ENCODE results near the gene SPEM2. TPM values are rescaled to one million over a fixed set of nuclear protein-coding genes. Genes with fewer than 3 reads are reported as not detected.

The SPEM2 gene
- total RNA-seq, 2 experiments from 2014 or later: not detected

GRCh38 chr17:7393613-7394451, 31.6 kb upstream of the SPEM2 start:
- intact Hi-C loops (cut with DNase I, micrococcal nuclease): loop anchor here (1.0 to 5.0 kb wide), 3 partner anchors 10 to 38 kb away; partner anchors contain the start of gene TMEM256 (in 2 of the 2)
- peak overlapping the region; percentile 94 for H3K27ac Mint-ChIP-seq
- Histone ChIP-seq H3K4me3 (ENCODE audit: low read length) (peak overlapping the region; percentile 82), H3K27me3 (ENCODE audit: control insufficient read depth in 1 of 2, insufficient read depth in 2 of 2, low read length in 2 of 2) (no peaks in the 10 kb centered on the region), H3K27ac (ENCODE audit: low read depth in 1 of 2, low read length in 2 of 2) (peak overlapping the region; percentile 68 to 79), H3K4me1 (ENCODE audit: insufficient read depth, low read length) (peaks cover 49% of the 10 kb centered on the region), H3K9me3 (ENCODE audit: control insufficient read depth in 1 of 2, insufficient read depth in 1 of 2, low read length in 2 of 2) (no peaks in the 10 kb centered on the region), H3K36me3 (ENCODE audit: insufficient read depth, low read length) (peaks cover 39% of the 10 kb centered on the region)
- peaks cover 36% of the 10 kb centered on the region for H3K4me1 Mint-ChIP-seq (ENCODE audit: low read depth)
- DNase-seq: peak in 12 of 14 experiments; percentile 44 to 91 (median 65)
- no peak for TF ChIP-seq CTCF (IDR thresholded peaks at IDR 0.05)
- ChIA-PET POLR2A (interaction anchor here (0.8 to 2.9 kb wide), 6 partner anchors 9 to 294 kb away, joined by 3 to 31 read pairs (median 8); partner anchors contain the start of genes ACAP1, CHRNB1, TMEM102 and TMEM256), CTCF (interaction anchor here (1.1 to 1.8 kb wide), 4 partner anchors 10 to 43 kb away, joined by 4 to 10 read pairs (median 7); partner anchors contain the start of gene TMEM256)
- H3K36me3 Mint-ChIP-seq (ENCODE audit: low read depth): peaks cover 48% of the 10 kb centered on the region
- peak overlapping the region; percentile 96 for H3K4me3 Mint-ChIP-seq
- peak; percentile 69 for ATAC-seq (ENCODE audit: poor library complexity)
- no peaks in the 10 kb centered on the region for H3K9me3 Mint-ChIP-seq
- no peaks in the 10 kb centered on the region for H3K27me3 Mint-ChIP-seq

GRCh38 chr17:7394452-7395191, 30.8 kb upstream of the SPEM2 start, which contains the start of gene PLSCR3:
TSS of gene PLSCR3 (minus strand) at chr17:7394525. CDS start at chr17:7394110, 415 bp downstream.
- peak within 1 kb of the TSS; percentile 94 for H3K27ac Mint-ChIP-seq
- DNase-seq (peak; percentile 56 to 90 (median 80)), ATAC-seq (ENCODE audit: poor library complexity) (peak; percentile 87)
- Histone ChIP-seq H3K9me3 (ENCODE audit: control insufficient read depth in 1 of 2, insufficient read depth in 1 of 2, low read length in 2 of 2) (no peaks in the 10 kb centered on the region), H3K27me3 (ENCODE audit: control insufficient read depth in 1 of 2, insufficient read depth in 2 of 2, low read length in 2 of 2) (no peaks in the 10 kb centered on the region), H3K4me1 (ENCODE audit: insufficient read depth, low read length) (peaks cover 48% of the 10 kb centered on the region), H3K4me3 (ENCODE audit: low read length) (peak within 1 kb of the TSS; percentile 82), H3K36me3 (ENCODE audit: insufficient read depth, low read length) (peaks cover 32% of the 10 kb centered on the region), H3K27ac (ENCODE audit: low read depth in 1 of 2, low read length in 2 of 2) (peak within 1 kb of the TSS; percentile 68 to 79)
- ChIA-PET POLR2A (interaction anchor here (0.8 to 2.9 kb wide), 7 partner anchors 9 to 293 kb away, joined by 3 to 31 read pairs (median 6); partner anchors contain the start of genes ACAP1, CHRNB1, TMEM102 and TMEM256), CTCF (interaction anchor here (0.9 to 1.8 kb wide), 5 partner anchors 9 to 42 kb away, joined by 4 to 10 read pairs (median 6); partner anchors contain the start of gene TMEM256)
- no peaks in the 10 kb centered on the region for H3K27me3 Mint-ChIP-seq
- intact Hi-C loops (cut with DNase I, micrococcal nuclease): loop anchor here (1.0 to 5.0 kb wide), 4 partner anchors 10 to 93 kb away; partner anchors contain the start of gene TMEM256 (in 2 of the 2)
- no peaks in the 10 kb centered on the region for H3K9me3 Mint-ChIP-seq
- H3K4me3 Mint-ChIP-seq: peak within 1 kb of the TSS; percentile 96
- TF ChIP-seq CTCF (IDR thresholded peaks at IDR 0.05): peak; percentile 20
- H3K36me3 Mint-ChIP-seq (ENCODE audit: low read depth): peaks cover 40% of the 10 kb centered on the region
- peaks cover 37% of the 10 kb centered on the region for H3K4me1 Mint-ChIP-seq (ENCODE audit: low read depth)

GRCh38 chr17:7396147-7396546, 29.3 kb upstream of the SPEM2 start:
- no peaks in the 10 kb centered on the region for H3K9me3 Mint-ChIP-seq
- Histone ChIP-seq H3K36me3 (ENCODE audit: insufficient read depth, low read length) (peaks cover 16% of the 10 kb centered on the region), H3K4me3 (ENCODE audit: low read length) (no peak overlapping the region), H3K9me3 (ENCODE audit: control insufficient read depth in 1 of 2, insufficient read depth in 1 of 2, low read length in 2 of 2) (no peaks in the 10 kb centered on the region), H3K27ac (ENCODE audit: low read depth in 1 of 2, low read length in 2 of 2) (no peak overlapping the region), H3K27me3 (ENCODE audit: control insufficient read depth in 1 of 2, insufficient read depth in 2 of 2, low read length in 2 of 2) (no peaks in the 10 kb centered on the region), H3K4me1 (ENCODE audit: insufficient read depth, low read length) (peaks cover 33% of the 10 kb centered on the region)
- peak overlapping the region; percentile 65 for H3K4me3 Mint-ChIP-seq
- H3K27me3 Mint-ChIP-seq: no peaks in the 10 kb centered on the region
- ChIA-PET POLR2A (interaction anchor here (1.3 kb wide), 1 partner anchor 8 kb away, joined by 6 read pairs; the partner anchor contains the start of gene TMEM256), CTCF (interaction anchor here (1.4 kb wide), 1 partner anchor 12 kb away, joined by 4 read pairs; no protein-coding TSS in a partner anchor)
- H3K4me1 Mint-ChIP-seq (ENCODE audit: low read depth): peaks cover 36% of the 10 kb centered on the region
- DNase-seq (no peak), ATAC-seq (ENCODE audit: poor library complexity) (no peak)
- peak overlapping the region; percentile 24 for H3K27ac Mint-ChIP-seq
- TF ChIP-seq CTCF (IDR thresholded peaks at IDR 0.05): no peak
- H3K36me3 Mint-ChIP-seq (ENCODE audit: low read depth): peaks cover 25% of the 10 kb centered on the region
- intact Hi-C loops (cut with DNase I, micrococcal nuclease): loop anchor here in 1 of 2 experiments (5.0 kb wide), 1 partner anchor 91 kb away; no protein-coding TSS in a partner anchor
